ENCODE results near the gene LEO1. TPM values are rescaled to one million over a fixed set of nuclear protein-coding genes. Genes with fewer than 3 reads are reported as not detected.

LEO1 gene
- 27.5 and 31.9 TPM in 2 replicates for total RNA-seq

GRCh38 chr15:51971375-51972133, at the start of gene LEO1:
LEO1 (minus strand) TSS chr15:51971778; CDS start chr15:51971745, 33 bp downstream.

GRCh38 chr15:52018693-52019393, 47.3 kb upstream of the LEO1 start, which contains the start of gene MAPK6:
MAPK6 (plus strand) TSS chr15:52019219; CDS start chr15:52046461, 27,242 bp downstream.

Other genes starting within 250 kb of the LEO1 start
- gene LYSMD2, start 234.1 kb downstream of the LEO1 start, total RNA-seq = 7.3 and 8.7 TPM in 2 replicates
- gene TMOD2, start 220.2 kb downstream of the LEO1 start, total RNA-seq = 3.5 and 5.9 TPM in 2 replicates
- gene TMOD3, start 142.1 kb downstream of the LEO1 start, total RNA-seq = 63.3 and 95.8 TPM in 2 replicates
- gene MAPK6, start 47.4 kb upstream of the LEO1 start, total RNA-seq = 32.0 and 32.6 TPM in 2 replicates
- 0.09 TPM in 2 replicates for gene BCL2L10, start 141.0 kb upstream of the LEO1 start, total RNA-seq
- gene GNB5, start 219.6 kb upstream of the LEO1 start, total RNA-seq = 20.8 and 37.5 TPM in 2 replicates